Measurements from ENCODE around the gene SBK1.

GRCh38 chr16:28282045-28282444, 10.3 kb upstream of the SBK1 start:
- no peak for TF ChIP-seq CTCF (IDR thresholded peaks at IDR 0.05)
- no peak for TF ChIP-seq EHMT2 (IDR thresholded peaks at IDR 0.05; ENCODE audit: low read depth)
